ENCODE data around the gene KAZN. TPM values are rescaled to one million over a fixed set of nuclear protein-coding genes. Genes with fewer than 3 reads are reported as not detected.

The KAZN gene
- total and polyA plus RNA-seq, 4 donors = 7.6 to 18.8 (median 11.2) TPM

DNA sequence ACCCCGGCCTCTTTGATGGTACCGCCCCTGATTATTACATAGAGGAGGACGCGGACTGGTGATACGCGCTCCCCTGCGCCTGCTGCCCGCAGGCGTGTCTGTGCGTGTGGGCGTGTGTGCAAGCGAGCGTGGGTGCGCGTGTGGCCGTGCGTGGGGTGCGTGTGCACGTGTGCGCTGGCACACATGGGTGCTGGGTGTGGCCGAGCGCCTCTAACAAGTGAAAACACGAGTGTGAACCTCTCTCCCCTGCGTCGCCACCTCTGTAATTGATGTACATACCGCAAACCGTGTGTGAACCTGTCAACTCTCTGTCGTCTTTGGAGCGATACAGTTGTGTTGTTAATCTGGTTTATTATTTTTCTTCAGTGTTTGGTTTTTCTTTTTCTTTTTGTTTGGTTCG lies 467.3 kb downstream of the KAZN start:
- ATAC-seq (ENCODE audit: insufficient read depth, low FRiP score) (no peak), DNase-seq (no peak)
- TF ChIP-seq, protein P1, sequence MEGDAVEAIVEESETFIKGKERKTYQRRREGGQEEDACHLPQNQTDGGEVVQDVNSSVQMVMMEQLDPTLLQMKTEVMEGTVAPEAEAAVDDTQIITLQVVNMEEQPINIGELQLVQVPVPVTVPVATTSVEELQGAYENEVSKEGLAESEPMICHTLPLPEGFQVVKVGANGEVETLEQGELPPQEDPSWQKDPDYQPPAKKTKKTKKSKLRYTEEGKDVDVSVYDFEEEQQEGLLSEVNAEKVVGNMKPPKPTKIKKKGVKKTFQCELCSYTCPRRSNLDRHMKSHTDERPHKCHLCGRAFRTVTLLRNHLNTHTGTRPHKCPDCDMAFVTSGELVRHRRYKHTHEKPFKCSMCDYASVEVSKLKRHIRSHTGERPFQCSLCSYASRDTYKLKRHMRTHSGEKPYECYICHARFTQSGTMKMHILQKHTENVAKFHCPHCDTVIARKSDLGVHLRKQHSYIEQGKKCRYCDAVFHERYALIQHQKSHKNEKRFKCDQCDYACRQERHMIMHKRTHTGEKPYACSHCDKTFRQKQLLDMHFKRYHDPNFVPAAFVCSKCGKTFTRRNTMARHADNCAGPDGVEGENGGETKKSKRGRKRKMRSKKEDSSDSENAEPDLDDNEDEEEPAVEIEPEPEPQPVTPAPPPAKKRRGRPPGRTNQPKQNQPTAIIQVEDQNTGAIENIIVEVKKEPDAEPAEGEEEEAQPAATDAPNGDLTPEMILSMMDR (IDR thresholded peaks at IDR 0.05; ENCODE audit: control extremely low read depth, extremely low read depth) = no peak
- Histone ChIP-seq H3K4me3 (no peak overlapping the region), H3K9ac (ENCODE audit: insufficient read depth in 1 of 2, low read length in 2 of 2) (no peak overlapping the region), H3K9me3 (ENCODE audit: control insufficient read depth in 4 of 4, insufficient read depth in 3 of 4, low read length in 3 of 4) (peaks cover 0 to 10% (median 3%) of the 10 kb centered on the region in 4 donors), H3K27ac (ENCODE audit: low read depth in 1 of 2, low read length in 1 of 2) (no peak overlapping the region), H3K36me3 (ENCODE audit: control insufficient read depth in 4 of 4, insufficient read depth in 4 of 4, low read length in 4 of 4) (peaks cover 0 to 21% (median 15%) of the 10 kb centered on the region in 4 donors), H3K27me3 (ENCODE audit: control insufficient read depth in 3 of 3, insufficient read depth in 3 of 3, low read length in 2 of 3) (no peaks in the 10 kb centered on the region), H3K4me1 (ENCODE audit: control insufficient read depth in 5 of 5, insufficient read depth in 5 of 5, low read length in 5 of 5) (no peaks in the 10 kb centered on the region)
- WGBS, 2 donors = 94 to 95% methylated on average over 30 of the region's 30 CpGs

DNA sequence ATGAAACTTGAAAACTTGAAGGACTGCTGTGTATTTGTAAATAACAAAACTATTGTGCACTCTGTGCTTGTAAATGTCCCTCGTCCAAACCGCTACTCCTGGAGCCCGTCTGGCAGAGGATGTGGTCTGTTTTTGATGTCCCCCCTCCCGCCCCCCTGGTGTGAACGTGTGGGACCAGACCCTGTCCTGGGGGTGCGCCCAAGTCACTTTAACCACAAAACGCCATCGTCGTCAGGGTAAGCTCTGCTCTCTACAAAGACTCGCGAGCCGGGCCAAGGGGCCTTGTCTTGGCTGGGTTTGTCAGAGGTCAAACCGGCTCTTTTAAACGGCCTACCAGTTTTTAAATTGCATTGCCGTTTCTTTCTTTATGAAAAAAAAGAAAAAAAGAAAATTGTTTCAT lies 467.7 kb downstream of the KAZN start:
- Histone ChIP-seq H3K9me3 (ENCODE audit: control insufficient read depth in 4 of 4, insufficient read depth in 3 of 4, low read length in 3 of 4) (peaks cover 0 to 10% (median 3%) of the 10 kb centered on the region in 4 donors), H3K4me3 (no peak overlapping the region), H3K9ac (ENCODE audit: insufficient read depth in 1 of 2, low read length in 2 of 2) (no peak overlapping the region), H3K27ac (ENCODE audit: low read depth in 1 of 2, low read length in 1 of 2) (no peak overlapping the region), H3K4me1 (ENCODE audit: control insufficient read depth in 5 of 5, insufficient read depth in 5 of 5, low read length in 5 of 5) (no peaks in the 10 kb centered on the region), H3K27me3 (ENCODE audit: control insufficient read depth in 3 of 3, insufficient read depth in 3 of 3, low read length in 2 of 3) (no peaks in the 10 kb centered on the region), H3K36me3 (ENCODE audit: control insufficient read depth in 4 of 4, insufficient read depth in 4 of 4, low read length in 4 of 4) (peaks cover 0 to 20% (median 15%) of the 10 kb centered on the region in 4 donors)
- ATAC-seq (ENCODE audit: insufficient read depth, low FRiP score) (no peak), DNase-seq (no peak)
- 60 to 69% methylated on average over 15 of the region's 15 CpGs for WGBS, 2 donors
- TF ChIP-seq, protein P1 (IDR thresholded peaks at IDR 0.05; ENCODE audit: control extremely low read depth, extremely low read depth) = no peak

DNA sequence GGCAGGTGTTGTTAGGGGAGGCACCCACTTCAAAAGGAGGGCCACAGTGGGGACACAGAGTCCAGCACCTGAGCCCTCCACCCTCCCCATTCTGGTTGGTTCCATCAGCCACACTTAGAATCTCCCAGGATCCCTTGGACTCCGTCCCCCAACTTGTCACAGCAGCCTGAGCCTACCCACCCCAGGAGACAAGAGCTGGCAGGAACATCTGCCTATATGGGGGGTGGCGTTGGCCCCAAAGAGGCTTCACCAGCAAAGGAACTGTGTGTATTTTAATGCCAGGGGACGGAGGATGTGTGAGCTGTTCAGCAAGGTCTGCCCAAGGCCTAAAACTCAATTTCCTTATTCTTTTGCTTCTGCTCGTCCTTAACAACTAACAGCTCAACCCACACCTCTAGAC lies 468.7 kb downstream of the KAZN start:
- TF ChIP-seq, protein P1 (IDR thresholded peaks at IDR 0.05; ENCODE audit: control extremely low read depth, extremely low read depth) = no peak
- DNase-seq = no peak
- WGBS, 2 donors = 88 to 89% methylated on average over 4 of the region's 4 CpGs
- H3K9me3 ChIP-seq (ENCODE audit: control insufficient read depth in 4 of 4, insufficient read depth in 3 of 4, low read length in 3 of 4) = peaks cover 0 to 7% (median 2%) of the 10 kb centered on the region in 4 donors
- no peak overlapping the region for H3K4me3 ChIP-seq
- no peak overlapping the region for H3K9ac ChIP-seq (ENCODE audit: insufficient read depth in 1 of 2, low read length in 2 of 2)
- H3K27ac ChIP-seq (ENCODE audit: low read depth in 1 of 2, low read length in 1 of 2) = peak overlapping the region in 1 of 2 donors; percentile 15
- no peak for ATAC-seq (ENCODE audit: insufficient read depth, low FRiP score)
- H3K36me3 ChIP-seq (ENCODE audit: control insufficient read depth in 4 of 4, insufficient read depth in 4 of 4, low read length in 4 of 4) = peaks cover 0 to 20% (median 11%) of the 10 kb centered on the region in 4 donors
- H3K27me3 ChIP-seq (ENCODE audit: control insufficient read depth in 3 of 3, insufficient read depth in 3 of 3, low read length in 2 of 3) = no peaks in the 10 kb centered on the region
- no peaks in the 10 kb centered on the region for H3K4me1 ChIP-seq (ENCODE audit: control insufficient read depth in 5 of 5, insufficient read depth in 5 of 5, low read length in 5 of 5)

DNA sequence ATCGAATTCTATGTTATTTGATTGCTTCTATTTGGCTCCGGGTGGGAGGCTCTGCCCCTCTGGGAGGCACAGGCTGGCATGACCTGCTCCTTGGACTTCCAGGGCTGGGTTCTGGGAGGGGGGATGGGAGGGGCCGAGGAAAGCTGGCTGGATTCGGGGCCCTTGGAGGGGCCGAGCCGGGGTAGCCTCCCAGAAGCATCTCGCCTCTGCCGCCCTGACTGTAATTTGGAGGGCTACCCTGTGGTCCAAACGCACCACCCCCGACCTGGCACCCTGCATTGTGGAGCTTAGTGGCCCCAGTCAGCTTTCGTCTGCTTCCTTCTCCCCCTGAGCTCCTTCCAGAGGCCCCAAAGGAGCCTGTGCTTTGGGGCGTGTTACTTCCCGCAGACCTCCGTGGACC lies 469.7 kb downstream of the KAZN start:
- 92 to 97% methylated on average over 14 of the region's 14 CpGs for WGBS, 2 donors
- H3K36me3 ChIP-seq (ENCODE audit: control insufficient read depth in 4 of 4, insufficient read depth in 4 of 4, low read length in 4 of 4) = peaks cover 0 to 17% (median 4%) of the 10 kb centered on the region in 4 donors
- no peaks in the 10 kb centered on the region for H3K4me1 ChIP-seq (ENCODE audit: control insufficient read depth in 5 of 5, insufficient read depth in 5 of 5, low read length in 5 of 5)
- no peak overlapping the region for H3K27ac ChIP-seq (ENCODE audit: low read depth in 1 of 2, low read length in 1 of 2)
- no peak overlapping the region for H3K4me3 ChIP-seq
- H3K9me3 ChIP-seq (ENCODE audit: control insufficient read depth in 4 of 4, insufficient read depth in 3 of 4, low read length in 3 of 4) = peaks cover 0 to 2% (median 0%) of the 10 kb centered on the region in 4 donors
- no peak overlapping the region for H3K9ac ChIP-seq (ENCODE audit: insufficient read depth in 1 of 2, low read length in 2 of 2)
- DNase-seq (no peak), ATAC-seq (ENCODE audit: insufficient read depth, low FRiP score) (no peak)
- H3K27me3 ChIP-seq (ENCODE audit: control insufficient read depth in 3 of 3, insufficient read depth in 3 of 3, low read length in 2 of 3) = no peaks in the 10 kb centered on the region
- TF ChIP-seq, protein P1 (IDR thresholded peaks at IDR 0.05; ENCODE audit: control extremely low read depth, extremely low read depth) = no peak

Data from lung (tissue), 12 donors.